HEK293T (cell line): ENCODE data around the gene BEND7.

Experiments used
- CTCF ChIA-PET: fragments of 350-600 bp; formaldehyde crosslinking; extraction: SDS; loops from one replicate; lab custom pipeline; 2021; ENCODE audit warnings: antibody characterized with exemption, inconsistent platforms; lab: Yijun Ruan, JAX
- POLR2A ChIA-PET: fragments of 350-600 bp; formaldehyde crosslinking; extraction: SDS; loops from one replicate; lab custom pipeline; 2020; ENCODE audit warnings: antibody characterized with exemption, inconsistent platforms; lab: Yijun Ruan, JAX
- DNase-seq: peaks from one replicate; pipeline ENCODE4 v3.0.0; 2012; ENCODE audit warnings: mixed read lengths; ENCODE audit errors: extremely low spot score
- ARNT ChIP-seq: fragments of 450-650 bp; IDR thresholded peaks from 2 replicates; pipeline ENCODE4 v1.6.1; 2017; ENCODE audit warnings: mild to moderate bottlenecking
- BHLHE40 ChIP-seq: fragments of 450-650 bp; IDR thresholded peaks from 2 replicates; pipeline ENCODE4 v1.6.1; 2016; ENCODE audit warnings: mild to moderate bottlenecking, moderate library complexity, borderline replicate concordance
- CTBP1 ChIP-seq: fragments of 450-650 bp; IDR thresholded peaks from 2 replicates; pipeline ENCODE4 v1.6.1; 2016; ENCODE audit warnings: borderline replicate concordance
- ELF4 ChIP-seq: fragments of 450-650 bp; IDR thresholded peaks from 2 replicates; pipeline ENCODE4 v1.6.1; 2017; ENCODE audit warnings: antibody characterized with exemption
- FOXA1 ChIP-seq: fragments of 450-650 bp; IDR thresholded peaks from 2 replicates; pipeline ENCODE4 v1.6.1; 2016; ENCODE audit warnings: mild to moderate bottlenecking
- FOXK2 ChIP-seq: fragments of 450-650 bp; IDR thresholded peaks from 2 replicates; pipeline ENCODE4 v1.6.1; 2016; ENCODE audit warnings: mild to moderate bottlenecking
- FOXM1 ChIP-seq: fragments of 450-650 bp; IDR thresholded peaks from 2 replicates; pipeline ENCODE4 v1.6.1; 2017; ENCODE audit warnings: mild to moderate bottlenecking, borderline replicate concordance
- HDGF ChIP-seq: fragments of 450-650 bp; IDR thresholded peaks from 2 replicates; pipeline ENCODE4 v1.6.1; 2017; ENCODE audit warnings: antibody characterized with exemption, borderline replicate concordance
- L3MBTL2 ChIP-seq: fragments of 450-650 bp; conservative IDR thresholded peaks from 2 replicates; pipeline ENCODE4 v1.6.1; 2016; ENCODE audit warnings: mild to moderate bottlenecking
- LEF1 ChIP-seq: fragments of 450-650 bp; IDR thresholded peaks from 2 replicates; pipeline ENCODE4 v1.6.1; 2017; ENCODE audit warnings: mild to moderate bottlenecking, borderline replicate concordance
- NFRKB ChIP-seq: fragments of 450-650 bp; IDR thresholded peaks from 2 replicates; pipeline ENCODE4 v1.6.1; 2016; ENCODE audit warnings: mild to moderate bottlenecking, moderate library complexity
- SP1 ChIP-seq: fragments of 450-650 bp; IDR thresholded peaks from 2 replicates; pipeline ENCODE4 v1.6.1; 2017
- SUZ12 ChIP-seq: fragments of 450-650 bp; IDR thresholded peaks from 2 replicates; pipeline ENCODE4 v1.6.1; 2016; ENCODE audit warnings: mild to moderate bottlenecking
- TARDBP ChIP-seq: fragments of 450-650 bp; IDR thresholded peaks from 2 replicates; pipeline ENCODE4 v1.6.1; 2016
- ZNF384 ChIP-seq: fragments of 450-650 bp; IDR thresholded peaks from 2 replicates; pipeline ENCODE4 v1.6.1; 2016
- TF ChIP-seq, protein P1 (sequence below): fragments of 450-650 bp; IDR thresholded peaks from 2 replicates; pipeline ENCODE4 v1.6.1; 2016

BEND7 gene

DNA sequence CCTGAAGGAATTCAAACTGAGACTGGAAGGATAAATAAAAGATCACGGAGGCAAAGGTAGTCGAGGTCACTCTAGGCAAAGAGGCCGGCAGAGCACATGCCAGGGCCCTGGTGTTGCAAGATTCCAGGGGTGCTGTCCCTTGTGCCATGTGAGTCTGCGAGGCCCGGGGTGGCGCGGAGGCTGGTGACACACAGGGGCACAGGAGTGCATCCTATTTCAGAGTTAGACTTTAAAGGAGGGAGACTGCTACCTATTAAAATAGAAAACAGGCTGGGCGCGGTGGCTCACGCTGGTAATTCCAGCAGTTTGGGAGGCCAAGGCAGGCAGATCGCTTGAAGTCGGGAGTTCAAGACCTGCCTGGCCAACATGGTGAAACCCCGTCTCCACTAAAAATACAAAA lies 12.6 kb downstream of the BEND7 start:
- TF ChIP-seq FOXA1 (no peak), TARDBP (no peak), BHLHE40 (no peak), SUZ12 (no peak), FOXM1 (no peak), SP1 (no peak), LEF1 (no peak), ARNT (no peak), ZNF384 (no peak), FOXK2 (no peak), HDGF (no peak), CTBP1 (no peak), NFRKB (no peak), L3MBTL2 (no peak), ELF4 (no peak)
- TF ChIP-seq, protein P1, sequence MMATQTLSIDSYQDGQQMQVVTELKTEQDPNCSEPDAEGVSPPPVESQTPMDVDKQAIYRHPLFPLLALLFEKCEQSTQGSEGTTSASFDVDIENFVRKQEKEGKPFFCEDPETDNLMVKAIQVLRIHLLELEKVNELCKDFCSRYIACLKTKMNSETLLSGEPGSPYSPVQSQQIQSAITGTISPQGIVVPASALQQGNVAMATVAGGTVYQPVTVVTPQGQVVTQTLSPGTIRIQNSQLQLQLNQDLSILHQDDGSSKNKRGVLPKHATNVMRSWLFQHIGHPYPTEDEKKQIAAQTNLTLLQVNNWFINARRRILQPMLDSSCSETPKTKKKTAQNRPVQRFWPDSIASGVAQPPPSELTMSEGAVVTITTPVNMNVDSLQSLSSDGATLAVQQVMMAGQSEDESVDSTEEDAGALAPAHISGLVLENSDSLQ, result no peak
- ChIA-PET CTCF (no interaction called here), POLR2A (no interaction called here)
- DNase-seq, result no peak

DNA sequence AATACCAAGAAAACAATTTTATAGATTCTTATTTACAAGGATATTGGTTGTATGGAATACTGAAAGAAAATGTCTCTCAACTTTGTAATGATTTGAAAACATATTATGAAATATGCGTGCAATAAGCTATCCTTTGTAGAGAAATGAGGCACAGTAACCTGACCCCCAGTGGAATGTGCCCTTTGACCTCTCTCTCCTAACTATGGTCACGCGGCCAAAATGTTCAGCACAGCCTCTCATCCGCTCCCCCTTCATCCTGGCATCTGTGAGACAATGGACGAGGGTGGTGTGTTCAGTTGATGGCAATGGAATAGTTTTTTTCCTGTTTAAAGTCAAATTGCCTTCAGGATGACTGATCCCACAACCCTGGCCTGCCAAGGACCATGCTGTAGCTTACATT lies 13.3 kb downstream of the BEND7 start:
- no peak for TF ChIP-seq LEF1
- TF ChIP-seq BHLHE40, result no peak
- TF ChIP-seq SP1, result no peak
- TF ChIP-seq ZNF384, result no peak
- TF ChIP-seq TARDBP, result no peak
- TF ChIP-seq HDGF, result no peak
- no peak for TF ChIP-seq CTBP1
- no peak for TF ChIP-seq NFRKB
- no peak for TF ChIP-seq FOXA1
- no peak for TF ChIP-seq FOXK2
- no peak for TF ChIP-seq FOXM1
- TF ChIP-seq ARNT, result no peak
- TF ChIP-seq, protein P1, result no peak
- no peak for TF ChIP-seq SUZ12
- TF ChIP-seq ELF4, result no peak
- TF ChIP-seq L3MBTL2, result no peak
- ChIA-PET POLR2A (no interaction called here), CTCF (no interaction called here)
- no peak for DNase-seq

GRCh38 chr10:13514296-13514695 lies 14.5 kb downstream of the BEND7 start:
- TF ChIP-seq ZNF384 (no peak), ARNT (no peak), CTBP1 (no peak), HDGF (no peak), FOXK2 (no peak), NFRKB (no peak)
- DNase-seq, result no peak
- POLR2A ChIA-PET, result no interaction called here
- CTCF ChIA-PET, result no interaction called here

GRCh38 chr10:13512564-13512963 lies 16.2 kb downstream of the BEND7 start:
- ChIA-PET CTCF (interaction anchor here (0.6 kb wide), 1 partner anchor 9 kb away, joined by 3 read pairs; no protein-coding TSS in a partner anchor), POLR2A (no interaction called here)
- DNase-seq, result no peak
- TF ChIP-seq FOXA1 (no peak), NFRKB (no peak), HDGF (no peak), CTBP1 (no peak), BHLHE40 (no peak), L3MBTL2 (no peak), ELF4 (no peak), SUZ12 (no peak), FOXM1 (no peak), ZNF384 (no peak)
- TF ChIP-seq, protein P1, result no peak

DNA sequence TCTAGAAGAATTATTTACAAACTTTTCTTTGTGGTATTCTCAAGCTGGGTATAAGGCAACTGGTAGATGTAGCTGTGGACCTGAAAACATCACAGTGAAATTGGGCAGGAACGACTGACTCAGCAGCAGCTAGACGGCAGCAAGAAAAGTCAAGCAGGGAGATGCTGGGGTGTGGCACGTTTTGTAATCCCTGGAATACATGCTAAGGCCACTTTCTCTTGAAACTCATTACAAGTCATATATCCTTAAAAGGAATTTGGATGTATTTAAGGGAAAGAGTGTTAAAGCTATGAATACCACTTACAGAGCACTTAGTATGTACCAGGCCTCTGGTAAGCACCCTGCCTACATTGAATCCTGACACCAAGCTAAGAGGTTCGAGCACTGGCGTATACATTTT lies 17.4 kb downstream of the BEND7 start:
- TF ChIP-seq, protein P1, result no peak
- TF ChIP-seq BHLHE40 (no peak), FOXM1 (no peak), SP1 (no peak), ARNT (no peak), FOXK2 (no peak), ELF4 (no peak), CTBP1 (no peak), ZNF384 (no peak), LEF1 (no peak), FOXA1 (no peak), TARDBP (no peak), SUZ12 (no peak)
- ChIA-PET POLR2A (no interaction called here), CTCF (no interaction called here)
- no peak for DNase-seq

GRCh38 chr10:13505052-13505680 lies 23.6 kb downstream of the BEND7 start:
- DNase-seq, result no peak
- CTCF ChIA-PET, result interaction anchor here (0.7 kb wide), 1 partner anchor 1375 kb away, joined by 3 read pairs; no protein-coding TSS in a partner anchor
- TF ChIP-seq SP1, result no peak
- TF ChIP-seq NFRKB, result no peak
- TF ChIP-seq SUZ12, result no peak
- TF ChIP-seq L3MBTL2, result no peak
- TF ChIP-seq HDGF, result no peak
- TF ChIP-seq ARNT, result no peak
- TF ChIP-seq BHLHE40, result no peak
- TF ChIP-seq TARDBP, result no peak
- TF ChIP-seq CTBP1, result no peak
- no peak for TF ChIP-seq FOXA1
- TF ChIP-seq, protein P1, result no peak
- no peak for TF ChIP-seq LEF1
- no peak for TF ChIP-seq ELF4
- no peak for TF ChIP-seq FOXM1
- TF ChIP-seq ZNF384, result no peak
- POLR2A ChIA-PET, result no interaction called here
